Measurements from ENCODE around the gene ARHGEF28. TPM values are rescaled to one million over a fixed set of nuclear protein-coding genes. Genes with fewer than 3 reads are reported as not detected.

The ARHGEF28 gene
- total RNA-seq, 1 donor from 2014 or later, result 6.1 TPM

GRCh38 chr5:73648515-73648914, 22.5 kb downstream of the ARHGEF28 start:
- DNase-seq (ENCODE audit: low spot score in 2 of 2) (no peak), FAIRE-seq (no peak)

- no peak for FAIRE-seq
- no peak for DNase-seq (ENCODE audit: low spot score in 2 of 2)
These were observed 23.9 kb downstream of the ARHGEF28 start for GRCh38 chr5:73649926-73650325.

DNA sequence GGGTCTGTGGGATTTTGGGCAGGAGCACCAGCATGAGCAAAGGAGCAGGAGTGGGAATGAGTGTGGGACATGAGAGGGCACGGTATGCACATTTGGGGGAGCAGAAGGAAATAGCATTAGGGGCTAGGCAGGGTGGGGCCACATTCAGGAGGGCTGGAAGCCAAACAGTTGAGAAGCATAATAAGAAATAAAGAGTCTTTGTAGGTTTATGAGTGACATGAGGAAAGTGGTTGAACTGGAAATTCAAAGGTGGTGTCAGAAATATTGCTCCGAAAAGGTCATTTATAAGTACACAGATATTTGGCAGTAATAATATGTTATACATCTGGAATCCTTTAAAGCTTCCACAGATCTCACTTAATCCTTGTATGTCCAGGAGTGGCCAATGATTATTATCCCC, 26.4 kb downstream of the ARHGEF28 start:
- DNase-seq (ENCODE audit: low spot score in 2 of 2) (no peak), FAIRE-seq (no peak)

DNA sequence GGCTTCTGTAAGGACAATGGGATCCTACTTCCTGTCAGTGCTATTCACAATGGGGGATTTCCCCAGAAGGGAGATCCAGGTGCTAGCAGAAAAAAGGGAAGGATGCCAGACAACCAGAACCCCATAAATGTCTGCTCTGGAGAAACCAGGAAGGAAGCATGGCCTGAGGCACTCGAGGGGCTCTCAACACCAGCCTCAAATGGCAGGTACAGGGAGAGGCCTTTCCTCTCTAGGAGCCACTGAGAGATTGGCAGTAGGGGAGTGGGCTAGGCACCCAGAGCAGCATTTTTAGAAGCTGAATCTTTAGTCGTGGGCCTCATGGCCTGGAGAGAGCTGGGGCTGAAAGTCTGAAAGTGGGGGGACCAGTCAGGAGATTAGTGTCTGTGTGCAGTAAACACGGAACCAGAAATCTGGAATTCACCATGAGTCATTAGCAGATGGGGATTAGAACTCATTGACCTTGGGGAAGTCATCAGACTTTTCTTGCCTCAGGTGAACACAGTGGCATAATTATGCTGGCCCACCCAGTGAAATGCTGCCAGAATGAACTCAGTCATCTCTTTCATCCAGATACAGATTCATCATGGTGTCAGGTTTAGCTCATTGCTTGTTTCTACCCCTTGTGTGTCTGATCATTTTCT, 28.3 kb downstream of the ARHGEF28 start:
- DNase-seq (ENCODE audit: low spot score in 2 of 2), result no peak
- FAIRE-seq, result no peak

- DNase-seq (ENCODE audit: low spot score in 2 of 2), result no peak
- no peak for FAIRE-seq
These were observed 28.9 kb downstream of the ARHGEF28 start for GRCh38 chr5:73654819-73655318.

DNA sequence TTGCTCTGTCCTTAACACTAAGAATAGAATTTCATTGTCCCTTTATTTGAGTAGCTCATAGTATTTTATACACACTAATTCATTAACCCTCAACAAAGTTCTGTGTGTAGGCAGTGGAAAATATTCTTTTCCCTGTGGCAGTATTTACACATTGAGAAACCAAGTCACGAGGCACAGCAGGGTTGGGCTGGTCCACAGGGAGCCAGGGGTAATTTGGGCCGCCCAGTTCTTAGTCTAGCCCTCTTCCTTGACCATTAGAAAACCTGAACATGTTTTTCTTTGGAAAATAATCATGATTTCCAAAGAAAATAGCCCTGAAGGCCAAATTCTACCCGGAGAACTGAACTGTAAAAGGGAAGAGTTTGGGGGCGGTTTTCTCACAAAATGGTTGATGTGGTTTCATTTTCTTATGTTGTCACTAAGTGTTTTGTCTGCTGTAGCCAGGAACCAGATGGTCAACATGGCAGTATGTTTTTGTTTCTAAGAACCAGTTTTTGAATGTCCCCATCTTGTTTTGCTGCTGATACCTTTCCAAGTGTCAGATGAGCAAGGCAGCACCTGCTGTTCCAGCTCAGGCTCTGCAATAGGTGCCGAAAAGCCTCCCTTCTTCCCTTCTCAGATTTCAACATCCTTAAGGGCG, 29.6 kb downstream of the ARHGEF28 start:
- FAIRE-seq (no peak), DNase-seq (ENCODE audit: low spot score in 2 of 2) (no peak)

DNA sequence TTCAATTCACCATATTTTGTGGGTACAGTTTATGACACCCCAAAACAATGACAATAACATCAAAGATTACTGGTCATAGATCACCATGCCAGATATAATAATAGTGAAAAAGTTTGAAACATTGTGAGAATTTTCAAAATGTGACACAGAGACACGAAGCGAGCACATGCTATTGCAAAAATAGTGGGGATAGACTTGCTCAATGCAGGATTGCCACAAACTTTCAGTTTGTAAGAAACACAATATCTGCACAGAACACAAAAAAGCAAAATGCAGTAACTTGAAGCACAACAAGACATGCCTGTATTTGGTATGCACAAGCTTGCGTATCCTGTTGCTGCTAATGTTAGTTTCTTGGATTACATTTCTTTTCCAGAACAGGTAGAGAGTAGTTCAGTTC, 35.8 kb downstream of the ARHGEF28 start:
- DNase-seq (ENCODE audit: low spot score in 2 of 2) (no peak), FAIRE-seq (no peak)

DNA sequence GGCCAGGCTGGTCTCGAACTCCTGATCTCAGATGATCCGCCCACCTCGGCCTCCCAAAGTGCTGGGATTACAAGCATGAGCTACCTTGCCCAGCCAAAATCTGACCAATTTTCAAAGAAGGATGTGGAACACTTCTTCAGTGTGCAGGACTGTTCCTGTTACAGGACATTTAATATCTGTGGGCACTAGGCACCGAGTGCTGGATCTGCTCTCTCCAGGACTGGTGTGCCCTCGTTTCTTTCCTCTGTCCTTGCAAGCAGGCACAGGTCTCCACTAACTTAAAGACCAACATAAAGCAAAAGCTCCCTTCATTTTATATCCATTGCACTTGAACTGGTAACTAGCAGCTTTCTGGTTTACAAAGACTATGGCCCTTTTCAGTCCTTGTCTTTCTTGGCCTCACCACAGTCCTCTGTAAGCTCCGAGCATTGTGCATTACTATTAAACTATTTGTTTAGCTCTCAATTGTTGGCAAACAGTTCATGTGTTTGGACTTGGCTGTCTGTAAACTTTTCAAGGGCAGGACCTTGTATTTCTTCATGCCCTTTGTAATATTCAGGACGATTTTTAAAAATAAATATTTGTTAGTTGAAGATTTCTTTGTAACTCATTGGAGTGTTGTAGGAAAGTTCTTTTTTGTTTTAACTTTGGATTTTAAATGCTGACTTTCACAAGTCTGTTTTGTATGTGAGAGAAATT, 37.3 kb downstream of the ARHGEF28 start:
- FAIRE-seq (no peak), DNase-seq (ENCODE audit: low spot score in 2 of 2) (no peak)

DNA sequence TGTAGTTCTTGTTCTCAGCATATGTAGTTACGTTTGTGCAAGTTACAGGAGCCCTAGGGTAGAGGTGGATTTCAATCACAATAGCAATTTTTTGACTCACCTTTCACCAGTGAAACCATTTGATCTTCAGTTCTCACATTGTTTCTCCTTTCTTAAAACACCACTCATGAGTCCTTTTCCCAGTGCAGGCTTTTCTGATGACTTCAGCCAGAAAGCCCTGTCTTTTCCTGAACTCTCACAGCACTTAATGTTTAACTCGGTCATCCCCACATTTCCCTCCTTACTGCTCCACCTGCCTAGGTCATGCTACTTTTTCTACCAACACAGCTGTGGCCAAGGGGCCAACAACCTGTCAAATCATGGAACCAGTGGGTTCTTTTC, 37.9 kb downstream of the ARHGEF28 start:
- no peak for FAIRE-seq
- DNase-seq (ENCODE audit: low spot score in 2 of 2), result no peak

GRCh38 chr5:73664796-73665195, 38.8 kb downstream of the ARHGEF28 start:
- DNase-seq (ENCODE audit: low spot score in 2 of 2), result no peak
- FAIRE-seq, result no peak

- DNase-seq (ENCODE audit: low spot score in 2 of 2) (no peak), FAIRE-seq (no peak)
These were observed 40.9 kb downstream of the ARHGEF28 start for GRCh38 chr5:73666891-73667290.

- FAIRE-seq (no peak), DNase-seq (ENCODE audit: low spot score in 2 of 2) (no peak)
These were observed 42.0 kb downstream of the ARHGEF28 start for GRCh38 chr5:73668017-73668416.

DNA sequence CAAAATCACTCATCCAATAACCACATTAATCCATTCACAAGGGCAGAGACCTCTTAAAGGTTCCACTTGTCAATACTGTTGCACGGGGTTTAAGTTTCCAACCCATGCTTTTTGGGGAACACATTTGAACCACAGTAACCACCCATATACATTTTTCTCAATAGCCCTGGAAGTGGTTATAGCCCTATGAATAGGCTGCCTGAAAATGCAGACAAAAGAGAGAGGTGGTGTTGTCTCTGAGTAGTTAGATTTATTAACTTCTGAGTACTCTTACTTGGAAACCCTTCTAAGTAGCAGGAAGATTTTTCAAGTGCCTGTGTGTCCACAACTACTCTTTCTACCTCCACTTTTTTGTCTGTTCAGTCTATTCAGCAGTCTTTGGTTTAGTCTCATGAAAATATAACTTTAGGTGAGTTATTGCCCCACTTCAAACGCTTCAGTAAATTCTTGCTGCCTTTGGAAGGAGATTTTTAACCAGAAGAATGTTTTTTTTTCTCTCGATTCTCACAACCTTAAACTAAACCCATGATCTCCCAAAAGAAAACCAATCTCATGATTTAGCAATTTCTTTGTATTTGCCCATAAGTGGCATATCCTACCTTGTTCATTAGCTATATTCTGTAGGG, 42.6 kb downstream of the ARHGEF28 start:
- no peak for FAIRE-seq
- no peak for DNase-seq (ENCODE audit: low spot score in 2 of 2)

DNA sequence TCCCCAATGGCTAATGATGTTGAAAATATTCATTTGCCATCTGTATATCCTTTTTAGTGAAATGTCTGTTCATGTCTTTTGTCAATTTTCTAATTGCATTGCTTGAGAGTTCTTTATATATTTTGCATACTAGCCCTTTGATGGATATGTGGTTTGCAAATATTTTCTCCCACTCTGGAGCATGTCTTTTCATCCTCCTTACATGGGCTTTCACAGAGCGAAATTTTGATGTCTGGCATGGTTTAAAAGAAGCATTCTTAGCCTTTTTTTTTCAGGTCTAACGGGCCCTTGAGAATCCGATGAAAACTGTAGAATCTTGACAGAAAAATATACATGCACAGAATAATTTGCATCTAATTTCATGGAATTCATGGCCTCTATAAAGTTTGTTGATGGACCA, 44.7 kb downstream of the ARHGEF28 start:
- no peak for FAIRE-seq
- DNase-seq (ENCODE audit: low spot score in 2 of 2), result no peak

DNA sequence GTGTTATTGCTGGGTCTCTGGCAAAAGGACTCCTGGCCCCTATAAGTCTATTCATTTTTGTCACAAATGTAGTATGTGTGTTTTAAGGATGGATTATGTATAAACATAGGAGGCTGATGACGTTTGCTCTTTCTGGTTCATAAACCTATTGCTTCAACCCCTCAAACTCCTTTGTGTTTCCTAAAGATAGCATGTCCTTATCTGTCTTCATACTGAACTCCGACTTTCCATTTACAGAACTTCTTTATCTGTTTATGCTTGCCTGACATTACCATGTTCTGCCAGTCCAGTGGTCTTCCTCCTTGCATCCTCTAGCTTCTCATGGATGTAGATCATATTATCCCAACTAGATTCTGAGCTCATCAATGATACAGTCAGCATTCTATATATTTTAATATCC, 46.1 kb downstream of the ARHGEF28 start:
- no peak for FAIRE-seq

GRCh38 chr5:73673161-73673591, 47.2 kb downstream of the ARHGEF28 start:
- DNase-seq (ENCODE audit: low spot score in 2 of 2) (no peak), FAIRE-seq (no peak)

More for the DNA sequence above, 46.1 kb downstream of the ARHGEF28 start:
- no peak for DNase-seq (ENCODE audit: low spot score in 2 of 2)

DNA sequence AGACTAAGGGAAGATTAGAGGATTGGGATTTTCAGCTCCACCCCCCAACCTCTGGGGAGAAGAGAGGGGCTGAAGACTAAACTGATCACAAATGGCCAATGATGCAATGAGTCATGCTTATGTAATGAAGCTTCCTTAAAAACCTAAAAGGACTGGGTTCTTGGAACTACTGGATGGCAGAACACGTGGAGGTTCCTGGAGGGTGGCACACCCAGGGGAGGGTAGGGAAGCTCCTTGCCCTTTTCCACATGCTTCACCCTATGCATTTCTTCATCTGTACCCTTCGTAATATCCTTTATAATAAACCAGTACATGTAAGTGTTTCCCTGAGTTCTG, 48.6 kb downstream of the ARHGEF28 start:
- DNase-seq (ENCODE audit: low spot score in 2 of 2) (no peak), FAIRE-seq (no peak)

- no peak for FAIRE-seq
- no peak for DNase-seq (ENCODE audit: low spot score in 2 of 2)
These were observed 52.3 kb downstream of the ARHGEF28 start for GRCh38 chr5:73678322-73678740.

DNA sequence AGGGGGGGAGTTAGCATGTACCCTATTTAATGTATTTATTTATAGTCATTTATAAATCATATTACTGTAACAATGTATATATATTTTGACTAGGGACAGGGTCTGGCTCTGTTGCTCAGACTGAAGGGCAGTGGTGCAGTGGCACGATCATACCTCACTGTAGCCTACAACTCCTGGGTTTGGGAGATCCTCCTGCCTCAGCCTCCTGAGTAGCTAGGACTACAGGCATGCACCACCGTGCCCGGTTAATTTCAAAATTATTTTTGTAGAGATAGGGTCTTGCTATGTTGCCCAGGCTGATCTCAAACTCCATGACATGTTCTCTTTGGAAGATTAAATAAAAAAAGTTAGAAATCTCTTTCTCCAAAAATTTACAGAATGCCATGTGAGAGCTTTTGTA, 52.8 kb downstream of the ARHGEF28 start:
- FAIRE-seq (no peak), DNase-seq (ENCODE audit: low spot score in 2 of 2) (no peak)

DNA sequence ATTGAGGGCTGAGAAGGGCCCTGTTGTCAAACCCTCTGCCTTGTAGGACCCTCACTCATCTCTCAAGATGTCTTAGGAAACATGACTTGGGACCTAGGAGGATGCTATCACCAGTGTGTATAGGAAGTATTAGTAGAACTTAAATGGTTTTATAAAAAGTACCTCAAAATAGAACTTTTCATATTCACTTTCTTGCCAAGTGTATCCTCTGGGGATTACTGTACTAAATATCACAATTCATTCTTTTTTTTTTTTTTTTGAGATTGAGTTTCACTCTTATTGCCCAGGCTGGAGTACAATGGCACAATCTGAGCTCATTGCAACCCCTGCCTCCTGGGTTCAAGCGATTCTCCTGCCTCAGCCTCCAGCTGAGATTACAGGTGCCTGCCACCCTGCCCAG, 56.2 kb downstream of the ARHGEF28 start:
- FAIRE-seq (no peak), DNase-seq (ENCODE audit: low spot score in 2 of 2) (no peak)

DNA sequence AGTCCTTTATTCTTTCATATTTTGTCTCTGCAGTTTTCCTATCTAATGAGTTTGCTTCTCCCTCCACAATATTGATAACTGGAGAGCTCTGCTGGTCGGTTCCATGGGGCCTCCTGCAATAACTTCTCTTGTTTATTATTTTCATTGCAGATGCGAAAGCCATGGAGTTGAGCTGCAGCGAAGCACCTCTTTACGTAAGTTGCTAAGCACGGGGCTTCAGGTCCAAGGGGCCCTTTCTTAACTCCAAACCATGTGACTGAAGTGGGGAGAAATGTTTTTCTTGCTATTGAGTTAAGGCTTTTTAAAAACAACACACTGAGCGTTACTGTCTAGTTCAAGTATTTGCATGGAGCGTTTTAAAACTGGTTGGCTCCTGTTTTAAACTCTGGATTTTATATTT, 58.7 kb downstream of the ARHGEF28 start:
- DNase-seq (ENCODE audit: low spot score in 2 of 2), result no peak
- no peak for FAIRE-seq

Data from frontal cortex (tissue), 4 donors.